GM10847 (cell line): ENCODE measurements around the gene SMAP1.

Source experiments
- POLR2A ChIP-seq: IDR thresholded peaks from 2 replicates; pipeline ENCODE4 v1.6.1; 2011; ENCODE audit not compliant: insufficient read length; ENCODE audit errors: extremely low read depth

SMAP1 gene

GRCh38 chr6:70672549-70672948 is 4.9 kb downstream of the SMAP1 start:
- TF ChIP-seq POLR2A = no peak

DNA sequence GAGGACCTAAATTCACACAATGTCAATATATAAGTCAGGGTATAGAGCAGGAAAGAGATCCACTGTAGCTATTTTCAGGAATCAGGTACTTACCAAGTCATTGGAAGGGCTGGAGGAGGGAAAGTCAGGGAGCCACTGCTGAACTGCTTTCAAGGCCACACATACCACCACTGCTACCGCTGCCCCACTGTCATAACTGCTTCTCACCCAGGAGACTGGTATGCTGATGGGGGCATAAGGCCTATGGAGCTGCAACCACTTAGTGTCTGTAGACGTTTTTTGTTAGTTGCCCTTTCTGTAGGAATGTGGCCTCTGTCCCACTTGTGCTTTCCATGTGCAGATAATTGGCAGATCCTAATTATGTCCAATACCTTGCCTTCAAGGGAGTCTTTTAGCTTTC is 5.4 kb downstream of the SMAP1 start:
- no peak for TF ChIP-seq POLR2A

- TF ChIP-seq POLR2A = no peak
These were observed 5.9 kb downstream of the SMAP1 start for GRCh38 chr6:70673601-70674000.

GRCh38 chr6:70675822-70676221 is 8.1 kb downstream of the SMAP1 start:
- no peak for TF ChIP-seq POLR2A

- no peak for TF ChIP-seq POLR2A
These were observed 9.1 kb downstream of the SMAP1 start for GRCh38 chr6:70676821-70677220.

DNA sequence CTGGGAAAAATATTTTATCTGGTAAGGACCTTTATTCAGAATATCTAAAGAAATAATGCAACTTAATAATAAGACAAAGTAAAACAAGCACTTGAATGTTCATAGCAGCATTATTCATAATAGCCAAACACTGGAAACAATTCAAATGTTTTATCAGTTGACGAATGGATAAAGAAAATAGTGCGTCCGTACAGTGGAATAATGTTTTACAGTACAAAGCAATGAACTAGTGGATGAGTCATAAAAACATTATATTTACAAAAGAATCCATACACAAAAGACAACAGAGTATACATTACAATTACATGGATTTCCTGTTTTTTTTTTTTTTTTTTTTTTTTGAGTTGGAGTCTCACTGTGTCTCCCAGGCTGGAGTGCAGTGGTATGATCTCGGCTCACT is 12.7 kb downstream of the SMAP1 start:
- no peak for TF ChIP-seq POLR2A

DNA sequence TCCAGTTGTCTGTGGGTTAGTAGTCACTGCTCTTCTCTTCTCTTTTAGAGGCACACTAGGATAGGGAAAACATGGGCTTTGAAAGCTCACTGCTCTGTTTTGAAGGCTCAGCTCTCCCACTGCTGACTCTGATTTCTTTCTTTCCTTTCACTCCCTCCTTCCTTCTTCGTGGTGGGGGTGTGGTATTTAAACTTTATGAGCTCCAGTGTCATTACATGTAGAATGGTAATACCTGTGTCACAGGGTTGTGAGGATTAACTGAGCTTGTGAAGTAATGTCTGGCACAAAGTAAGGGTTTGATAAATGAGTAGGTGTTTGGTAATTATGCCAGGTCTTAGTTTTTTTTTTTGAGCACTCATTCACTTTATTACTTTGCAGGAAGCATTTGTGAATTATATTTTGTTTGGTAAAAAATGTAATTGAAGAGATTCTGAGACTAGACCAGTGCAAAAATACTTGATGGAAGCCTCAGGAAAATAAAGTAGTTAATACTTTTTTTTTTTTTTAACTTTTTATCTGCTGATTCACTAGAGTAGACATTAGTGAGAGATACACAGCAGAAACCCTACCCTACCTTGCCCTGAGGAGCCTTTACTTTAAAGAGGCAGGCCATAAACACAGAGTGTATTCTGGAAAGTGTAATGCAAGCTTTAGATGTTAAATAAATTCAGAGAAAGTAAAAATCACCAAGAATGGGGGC is 17.3 kb downstream of the SMAP1 start:
- no peak for TF ChIP-seq POLR2A

GRCh38 chr6:70685494-70686180 is 18.0 kb downstream of the SMAP1 start:
- no peak for TF ChIP-seq POLR2A

GRCh38 chr6:70686548-70687133 is 19.0 kb downstream of the SMAP1 start:
- TF ChIP-seq POLR2A = no peak

- no peak for TF ChIP-seq POLR2A
These were observed 26.2 kb downstream of the SMAP1 start for GRCh38 chr6:70693887-70694286.

- no peak for TF ChIP-seq POLR2A
These were observed 26.7 kb downstream of the SMAP1 start for GRCh38 chr6:70694371-70694770.

GRCh38 chr6:70700922-70701876 is 33.5 kb downstream of the SMAP1 start:
- no peak for TF ChIP-seq POLR2A

DNA sequence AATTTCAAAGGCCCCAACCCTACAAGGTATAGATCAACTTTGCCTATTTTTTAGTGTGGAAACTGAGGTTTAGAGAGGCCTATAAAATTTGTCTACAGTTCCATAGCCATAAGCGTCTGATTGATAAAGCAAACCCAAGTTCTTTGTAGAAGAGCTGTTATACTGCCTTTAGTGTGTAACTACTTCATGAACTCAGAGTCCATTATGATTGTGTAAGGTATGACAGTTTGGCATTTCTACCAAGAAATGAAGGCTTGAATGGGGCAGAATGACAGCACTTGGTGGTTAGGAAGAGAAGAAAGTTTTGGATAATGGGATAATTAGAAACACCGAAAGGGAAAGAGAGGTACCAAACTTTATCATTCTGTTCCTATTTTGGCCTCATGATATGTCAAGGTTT is 38.1 kb downstream of the SMAP1 start:
- no peak for TF ChIP-seq POLR2A

DNA sequence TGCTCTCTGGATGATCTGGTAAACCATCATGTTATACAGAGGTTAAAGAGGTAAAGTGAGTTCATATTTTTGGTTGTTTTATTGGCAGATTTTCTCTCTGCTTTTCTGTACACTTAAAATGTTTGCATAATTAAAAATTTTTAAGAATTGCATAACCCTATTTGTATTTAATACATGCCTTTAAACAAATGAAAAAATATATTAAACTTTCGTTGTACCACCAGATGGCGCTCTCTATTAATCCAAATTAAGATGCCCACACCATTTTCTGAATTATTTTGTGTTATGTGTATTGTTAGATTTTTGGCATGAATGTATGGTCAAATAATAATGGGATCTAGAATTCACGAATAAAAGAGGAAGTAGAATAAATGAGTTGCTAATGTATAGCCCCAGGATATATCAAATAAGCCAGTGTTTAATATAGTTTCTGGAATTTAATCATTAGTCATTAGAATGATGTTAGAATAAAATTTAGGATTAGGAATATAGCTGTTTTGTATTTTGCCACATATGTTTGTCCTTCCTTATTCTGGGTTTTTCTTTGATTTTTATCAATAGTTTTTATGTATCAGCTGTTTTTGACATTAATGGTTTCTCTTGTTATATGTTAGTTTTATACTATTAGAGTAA is 38.9 kb downstream of the SMAP1 start:
- no peak for TF ChIP-seq POLR2A

- no peak for TF ChIP-seq POLR2A
These were observed 40.2 kb downstream of the SMAP1 start for GRCh38 chr6:70707893-70708292.
